HG03196 (cell line): ENCODE data around the gene ESYT2.

ENCODE experiments used
- ATAC-seq: cut with Tn5 transposase; IDR thresholded peaks from one replicate; pipeline ENCODE4 v1.9.1; 2021; ENCODE audit not compliant: unreplicated experiment

ESYT2 gene

DNA sequence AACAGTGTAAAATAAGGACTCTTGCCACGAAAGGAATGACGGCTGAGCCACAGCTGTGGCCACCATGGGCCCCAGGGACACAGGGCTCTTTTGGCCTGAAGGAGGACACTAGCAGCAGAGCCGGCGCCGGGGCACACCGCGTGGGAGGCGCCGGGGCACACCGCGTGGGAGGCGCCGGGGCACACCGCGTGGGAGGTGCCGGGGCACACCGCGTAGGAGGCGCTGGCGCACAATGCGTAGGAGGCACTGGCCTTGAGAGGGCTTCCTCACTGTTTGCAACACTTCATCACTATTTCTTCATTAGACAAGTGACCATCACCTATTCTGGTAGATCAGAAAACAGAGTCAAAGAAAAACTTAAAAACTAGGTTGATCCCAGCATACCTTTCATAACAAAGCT lies 23.4 kb downstream of the ESYT2 start:
- no peak for ATAC-seq

DNA sequence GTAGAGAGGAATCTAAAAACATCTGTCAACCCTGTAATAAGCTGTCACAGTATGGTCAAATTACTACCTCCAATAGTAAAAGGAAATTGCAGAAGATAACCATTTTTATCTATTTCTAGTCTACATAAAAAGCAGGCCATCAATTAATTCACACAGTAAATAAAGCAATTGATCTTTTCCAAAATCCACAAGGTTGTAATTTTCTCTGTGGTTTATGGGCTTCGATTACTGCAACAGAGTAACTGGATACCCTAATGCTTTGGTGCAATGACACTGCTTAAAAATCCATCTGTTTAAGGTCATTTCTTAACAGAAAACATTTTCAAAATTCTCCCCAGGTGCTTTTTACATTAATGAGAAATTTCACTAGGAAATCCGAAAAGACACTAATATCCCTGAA lies 23.9 kb downstream of the ESYT2 start:
- no peak for ATAC-seq

DNA sequence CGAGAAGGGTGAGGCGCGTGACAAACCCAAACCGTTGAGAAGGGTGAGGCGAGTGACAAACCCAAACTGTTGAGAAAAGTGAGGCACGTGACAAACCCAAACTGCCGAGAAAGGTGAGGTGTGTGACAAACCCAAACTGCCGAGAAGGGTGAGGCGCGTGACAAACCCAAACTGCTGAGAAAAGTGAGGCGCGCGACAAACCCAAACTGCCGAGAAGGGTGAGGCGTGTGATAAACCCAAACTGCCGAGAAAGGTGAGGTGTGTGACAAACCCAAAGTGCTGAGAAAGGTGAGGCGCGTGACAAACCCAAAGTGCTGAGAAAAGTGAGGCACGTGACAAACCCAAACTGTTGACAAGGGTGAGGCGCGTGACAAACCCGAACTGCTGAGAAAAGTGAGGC lies 25.0 kb downstream of the ESYT2 start:
- ATAC-seq = no peak

DNA sequence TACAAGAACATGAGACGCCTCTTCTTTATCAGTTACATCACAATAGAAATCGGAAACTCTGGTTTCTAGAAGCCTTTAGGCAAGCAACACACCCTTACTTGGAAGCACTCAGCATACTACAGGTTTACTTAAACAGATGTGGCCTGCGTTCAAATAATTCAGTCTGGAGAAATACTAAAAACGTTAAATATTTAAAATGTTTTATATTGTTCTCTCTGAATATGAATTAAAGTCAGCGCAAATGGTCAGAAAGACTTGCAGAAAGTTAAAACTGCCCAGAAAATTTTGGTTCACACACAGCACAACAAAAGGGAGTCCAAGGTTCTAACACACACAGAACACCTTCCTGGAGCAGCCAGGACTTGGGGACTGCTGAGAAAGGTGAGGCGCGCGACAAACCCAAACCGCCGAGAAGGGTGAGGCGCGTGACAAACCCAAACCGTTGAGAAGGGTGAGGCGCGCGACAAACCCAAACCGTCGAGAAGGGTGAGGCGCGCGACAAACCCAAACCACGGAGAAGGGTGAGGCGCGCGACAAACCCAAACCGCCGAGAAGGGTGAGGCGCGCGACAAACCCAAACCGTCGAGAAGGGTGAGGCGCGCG lies 25.8 kb downstream of the ESYT2 start:
- no peak for ATAC-seq

DNA sequence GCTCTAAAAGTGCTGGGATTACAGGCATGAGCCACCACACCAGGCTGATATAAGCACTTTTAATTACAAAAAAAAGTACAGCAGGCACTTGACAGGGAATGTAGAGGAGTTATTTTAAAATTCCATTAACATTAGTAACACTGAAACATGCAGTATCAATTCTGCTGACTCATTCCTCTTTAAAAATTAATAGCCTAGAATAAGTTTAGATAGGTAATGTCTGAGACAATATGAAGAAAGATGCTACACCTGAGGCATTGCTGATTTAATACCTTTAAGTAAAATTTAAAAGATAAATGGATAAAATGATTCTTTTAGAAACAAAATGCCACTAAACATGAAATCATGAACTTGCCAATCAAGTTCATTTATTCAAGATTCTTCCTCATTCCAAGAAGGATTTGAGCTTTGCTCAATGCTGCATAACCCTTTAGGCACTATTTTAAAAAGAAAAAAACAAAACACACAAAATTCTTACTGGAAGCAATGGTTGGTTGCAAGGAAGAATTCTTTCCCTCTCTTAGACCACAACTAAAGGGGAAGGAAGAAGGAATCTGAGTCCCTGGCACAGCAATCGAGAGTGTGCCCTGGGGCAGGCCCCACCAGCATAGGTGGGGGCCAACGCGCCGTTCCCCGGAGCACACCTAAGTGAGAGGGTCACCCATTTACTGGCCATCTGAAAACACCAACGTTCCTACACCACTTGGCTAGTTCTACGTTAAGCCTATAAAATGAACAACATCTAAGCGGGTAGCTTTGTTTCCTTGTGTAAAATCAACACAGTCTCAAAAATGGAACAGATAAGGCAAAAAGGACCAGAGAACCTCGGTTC lies 26.6 kb downstream of the ESYT2 start:
- ATAC-seq = no peak

DNA sequence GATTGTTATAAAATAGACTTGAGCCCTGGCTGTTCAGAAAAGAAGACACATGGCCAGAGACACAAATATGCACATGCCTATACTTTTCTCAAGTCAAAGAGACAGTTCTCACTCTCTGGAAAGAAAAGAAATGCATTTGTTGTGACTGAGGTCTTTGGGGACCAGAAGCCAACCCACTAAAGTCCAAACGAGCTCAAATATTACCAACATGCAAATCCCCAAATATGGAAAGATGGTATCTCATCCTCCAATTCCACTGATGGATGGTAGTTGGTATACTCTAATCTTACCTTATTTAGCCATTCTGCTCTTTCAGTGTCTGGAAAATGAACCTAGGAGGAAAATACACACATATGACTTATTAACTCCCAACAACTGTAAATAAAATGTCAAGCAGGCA lies 30.6 kb downstream of the ESYT2 start:
- ATAC-seq = no peak

DNA sequence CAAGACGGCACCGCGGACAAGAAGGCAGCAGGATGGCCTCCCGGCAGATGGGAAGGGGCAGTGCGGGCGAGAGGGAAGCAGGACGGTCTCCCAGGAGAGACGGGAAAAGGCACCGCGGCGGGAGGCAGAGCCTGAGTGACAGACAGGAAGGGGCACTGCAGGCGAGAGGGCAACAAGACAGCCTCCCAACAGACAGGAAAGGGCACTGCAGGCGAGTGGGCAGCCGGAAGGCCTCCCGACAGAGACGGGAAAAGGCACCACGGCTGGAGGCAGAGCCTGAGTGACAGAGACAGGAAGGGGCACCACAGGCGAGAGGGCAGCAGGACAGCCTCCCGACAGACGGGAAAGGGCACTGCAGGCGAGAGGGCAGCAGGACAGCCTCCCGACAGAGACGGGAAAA lies 32.6 kb downstream of the ESYT2 start:
- ATAC-seq = no peak

DNA sequence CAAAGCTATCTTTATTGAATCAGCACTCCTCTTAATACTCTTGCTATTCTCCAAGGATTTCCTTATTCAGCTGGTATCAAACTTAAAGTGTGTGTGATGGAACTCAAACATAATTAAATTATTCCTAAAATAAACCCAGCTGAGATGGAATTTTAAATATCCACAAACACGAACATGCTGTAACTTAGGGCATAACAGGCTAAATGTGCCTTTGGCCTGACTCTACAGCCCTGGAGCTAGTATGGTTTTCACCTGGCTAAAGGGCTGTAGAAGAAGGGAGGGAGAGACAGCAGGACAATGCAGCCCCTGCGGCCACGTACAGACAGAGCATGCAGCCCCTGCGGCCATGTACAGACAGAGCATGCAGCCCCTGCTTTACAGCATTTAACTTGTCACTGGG lies 34.0 kb downstream of the ESYT2 start:
- ATAC-seq = no peak

DNA sequence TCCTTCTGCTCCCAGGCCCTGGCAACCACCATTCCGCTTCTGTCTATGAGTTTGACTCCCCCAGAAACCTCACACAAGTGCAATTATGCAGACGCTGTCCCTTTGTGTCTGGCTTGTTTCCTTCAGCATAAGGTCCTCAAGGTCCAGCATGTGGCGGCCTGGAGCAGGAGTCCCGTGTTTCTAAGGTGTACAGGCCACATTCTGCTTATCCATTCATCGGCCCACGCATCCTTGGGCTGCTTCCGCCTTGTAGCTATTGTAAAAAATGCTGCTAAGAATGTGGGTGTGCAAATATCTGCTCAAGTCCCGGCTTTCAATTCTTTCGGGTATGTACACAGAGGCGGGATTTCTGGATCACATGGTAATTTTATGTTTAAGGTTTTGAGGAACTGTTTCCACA lies 38.2 kb downstream of the ESYT2 start:
- no peak for ATAC-seq

DNA sequence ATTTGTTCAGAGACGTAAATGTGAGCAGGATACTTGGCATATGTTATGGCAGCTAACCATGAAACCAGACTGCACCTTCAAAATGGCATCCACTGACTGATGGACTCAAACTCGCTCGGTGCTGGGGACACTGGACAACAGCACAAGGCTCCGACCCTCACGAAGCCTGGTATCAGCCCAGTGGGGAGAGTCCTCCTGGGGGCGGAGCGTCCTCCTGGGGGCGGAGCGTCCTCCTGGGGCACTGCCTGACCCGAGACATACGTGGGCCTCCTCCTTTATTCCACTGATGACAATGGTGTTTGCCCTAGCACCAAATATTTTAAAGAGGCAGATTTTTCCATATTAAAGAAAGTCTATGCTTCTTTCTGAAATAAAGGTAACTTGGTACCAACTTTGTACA lies 39.5 kb downstream of the ESYT2 start:
- no peak for ATAC-seq

DNA sequence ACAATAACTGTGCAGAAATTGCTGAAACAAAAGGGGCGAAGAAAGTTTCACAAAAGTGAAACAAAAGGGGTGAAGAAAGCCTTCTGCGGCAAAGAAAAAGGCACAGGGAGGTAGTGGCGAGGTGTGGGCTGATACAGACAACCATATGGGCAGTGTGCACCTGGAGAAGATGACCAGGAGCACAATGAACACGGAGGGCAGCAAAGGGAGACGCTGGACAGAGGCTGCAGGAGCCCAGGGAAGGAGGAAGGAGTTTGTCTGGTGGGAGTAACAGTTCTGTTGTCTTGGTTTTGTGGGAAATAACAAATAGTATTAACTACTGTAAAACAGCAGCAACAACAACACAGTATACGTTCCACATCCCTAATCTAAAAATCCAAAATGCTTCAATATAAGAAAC lies 42.4 kb downstream of the ESYT2 start:
- no peak for ATAC-seq

DNA sequence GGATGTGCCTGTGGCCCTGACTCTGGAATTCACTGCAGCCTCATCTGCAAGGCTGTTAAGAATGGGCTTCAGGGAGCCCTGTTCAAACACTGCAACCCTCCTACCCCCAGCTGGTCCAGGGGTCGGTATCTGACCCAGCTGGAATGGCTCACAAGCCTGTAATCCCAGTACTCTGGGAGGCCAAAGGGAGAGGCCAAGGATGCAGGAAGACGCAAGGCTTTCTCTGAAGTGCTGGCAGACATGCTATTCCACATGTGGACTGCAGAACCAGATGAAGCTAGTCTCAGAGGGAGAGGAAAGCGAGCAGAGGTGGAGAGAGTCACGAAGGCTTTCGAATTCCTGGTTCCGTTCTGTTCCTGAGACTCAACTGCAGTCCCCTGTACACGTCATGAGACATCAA lies 45.0 kb downstream of the ESYT2 start:
- no peak for ATAC-seq

DNA sequence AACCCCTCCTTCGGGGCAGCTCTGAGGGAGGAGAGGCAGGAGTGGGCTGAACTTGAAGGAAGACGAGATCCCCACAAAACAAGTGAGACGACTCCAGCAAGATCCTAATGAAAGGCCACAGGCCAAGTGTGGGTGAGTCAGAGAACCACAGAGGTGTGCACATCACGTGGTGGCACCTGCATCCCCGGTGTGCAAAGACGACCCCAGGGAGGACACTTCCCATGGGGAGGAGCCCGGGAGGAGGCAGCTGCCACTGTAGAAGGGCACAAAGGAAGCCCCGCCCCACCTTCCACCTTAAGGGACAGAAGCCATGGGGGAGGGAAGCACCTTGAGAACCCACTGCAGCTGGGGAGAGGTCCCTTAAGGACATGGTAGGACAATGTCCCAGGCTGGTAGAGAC lies 45.7 kb downstream of the ESYT2 start:
- ATAC-seq = no peak

DNA sequence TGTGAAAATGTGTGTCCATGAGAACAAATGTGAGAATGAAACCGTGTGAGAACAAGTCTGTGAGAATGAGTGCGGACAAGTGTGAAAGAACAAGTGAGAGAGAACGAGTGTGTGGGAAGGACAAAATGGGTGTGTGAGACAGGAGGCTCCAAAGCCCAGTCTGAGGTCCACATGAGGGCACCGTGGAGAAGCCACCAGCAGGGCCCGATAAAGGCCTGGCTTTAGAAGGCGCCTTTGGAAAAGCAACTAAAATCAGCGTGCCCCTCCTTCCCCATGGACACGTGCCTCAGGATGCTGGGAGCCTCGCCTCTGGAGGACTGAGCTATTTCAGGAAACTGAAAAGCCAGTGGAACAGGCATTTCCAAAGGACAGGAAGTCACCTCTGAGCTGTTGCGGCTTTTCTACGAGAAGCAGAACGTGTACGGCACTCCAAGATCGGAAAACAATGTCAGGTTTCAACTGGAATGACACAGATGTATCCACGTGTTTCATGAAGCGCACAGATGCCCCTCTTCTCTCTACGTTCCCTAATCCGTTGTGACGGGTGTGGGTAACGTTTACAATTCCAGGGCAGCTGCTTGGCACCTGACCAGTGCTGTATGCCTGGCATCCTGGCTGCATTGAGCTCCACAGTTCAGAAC lies 46.4 kb downstream of the ESYT2 start:
- ATAC-seq = no peak

DNA sequence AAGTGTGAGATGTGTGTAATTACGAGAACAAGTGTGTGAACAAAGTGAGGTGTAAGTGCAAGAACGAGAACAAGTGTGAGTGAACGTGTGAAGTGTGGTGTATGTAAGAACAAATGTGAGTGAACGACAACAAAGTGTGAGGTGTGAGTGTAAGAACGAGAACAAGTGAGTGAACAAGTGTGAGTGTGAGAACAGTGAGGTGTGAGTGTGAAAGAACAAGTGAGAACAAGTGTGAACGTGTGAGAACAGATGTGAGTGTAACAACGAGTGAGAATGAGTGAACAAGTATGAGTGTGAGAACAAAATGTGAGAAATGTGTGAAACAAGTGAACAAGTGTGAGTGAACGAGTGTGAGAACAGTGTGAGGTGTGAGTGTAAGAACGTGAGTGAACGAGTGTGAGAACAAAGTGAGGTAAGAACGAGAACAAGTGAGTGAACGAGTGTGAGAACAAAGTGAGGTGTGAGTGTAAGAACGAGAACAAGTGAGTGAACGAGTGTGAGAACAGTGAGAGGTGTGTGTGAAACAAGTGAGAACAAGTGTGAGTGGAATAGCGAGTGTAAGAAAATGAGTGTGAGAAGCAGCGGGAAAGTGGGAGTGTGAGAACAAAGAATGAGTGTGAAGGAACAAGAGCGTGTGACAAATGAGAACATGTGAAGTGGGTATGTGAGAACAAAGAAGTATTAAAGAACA lies 47.2 kb downstream of the ESYT2 start:
- no peak for ATAC-seq

DNA sequence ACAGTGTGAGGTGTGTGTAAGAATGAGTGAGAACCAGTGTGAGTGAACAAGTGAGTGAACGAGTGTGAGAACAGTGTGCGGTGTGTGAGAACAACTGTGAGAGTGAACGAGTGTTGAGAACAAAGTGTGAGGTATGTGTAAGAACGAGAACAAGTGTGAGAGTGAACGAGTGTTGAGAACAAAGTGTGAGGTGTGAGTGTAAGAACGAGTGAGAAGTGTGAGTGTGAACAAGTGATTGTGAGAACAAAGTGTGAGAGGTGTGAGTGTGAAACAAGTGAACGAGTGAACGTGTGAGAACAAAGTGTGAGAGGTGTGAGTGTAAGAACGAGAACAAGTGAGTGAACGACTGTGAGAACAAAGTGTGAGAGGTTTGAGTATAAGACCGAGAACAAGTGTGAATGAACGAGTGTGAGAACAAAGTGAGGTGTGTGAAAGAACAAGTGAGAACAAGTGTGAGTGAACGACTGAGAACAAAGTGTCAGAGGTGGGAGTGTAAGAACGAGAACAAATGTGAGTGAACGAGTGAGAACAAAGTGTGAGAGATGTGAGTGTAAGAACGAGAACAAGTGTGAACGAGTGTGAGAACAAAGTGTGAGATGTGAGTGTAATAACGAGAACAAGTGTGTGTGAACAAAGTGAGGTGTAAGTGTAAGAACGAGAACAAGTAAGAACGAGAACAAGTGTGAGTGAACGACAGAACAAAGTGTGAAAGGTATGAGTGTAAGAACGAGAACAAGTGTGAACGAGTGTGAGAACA lies 47.9 kb downstream of the ESYT2 start:
- no peak for ATAC-seq

DNA sequence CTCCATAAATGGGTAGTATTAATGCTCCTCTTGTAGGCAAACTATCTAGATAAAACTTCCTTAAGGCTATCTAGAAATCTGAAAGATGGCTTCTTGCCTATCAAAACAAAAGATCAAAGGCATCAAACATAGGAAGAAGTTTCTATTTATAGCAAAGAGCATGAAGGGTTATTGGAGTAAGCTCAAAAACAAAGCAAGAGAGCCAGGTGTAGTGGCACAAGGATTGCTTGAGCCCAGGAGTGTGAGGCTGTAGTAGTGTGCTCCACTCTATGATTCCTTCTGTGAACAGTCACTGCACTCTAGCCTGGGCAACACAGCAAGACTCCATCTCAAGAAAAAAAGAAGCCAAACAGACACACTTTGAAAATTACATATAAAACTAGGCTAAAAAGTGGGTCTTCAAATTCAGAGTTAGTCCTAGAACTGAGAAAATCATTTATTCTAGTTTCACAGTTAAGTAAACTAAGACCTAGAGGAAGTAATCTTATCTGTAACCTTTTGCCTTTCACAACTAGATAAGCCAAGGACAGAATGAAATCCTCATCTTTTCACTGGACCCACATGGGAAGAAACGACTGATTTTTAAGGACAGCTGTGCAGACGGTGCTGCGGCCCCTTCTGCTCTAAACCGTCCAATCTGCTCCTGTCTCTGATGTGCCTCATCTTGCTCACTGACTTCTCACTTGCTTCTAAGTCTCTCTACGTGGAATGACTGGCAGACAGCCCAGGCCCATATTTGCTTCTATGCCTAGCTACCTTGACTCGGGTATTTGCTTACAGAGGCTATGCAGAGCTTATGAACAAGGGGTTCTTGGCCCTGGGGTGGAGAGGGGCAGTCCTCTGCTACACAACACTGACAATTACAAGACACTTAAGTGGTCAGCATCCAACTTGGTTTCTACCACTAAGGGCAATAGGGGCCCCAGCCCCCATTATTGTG lies 50.0 kb downstream of the ESYT2 start:
- ATAC-seq = no peak

DNA sequence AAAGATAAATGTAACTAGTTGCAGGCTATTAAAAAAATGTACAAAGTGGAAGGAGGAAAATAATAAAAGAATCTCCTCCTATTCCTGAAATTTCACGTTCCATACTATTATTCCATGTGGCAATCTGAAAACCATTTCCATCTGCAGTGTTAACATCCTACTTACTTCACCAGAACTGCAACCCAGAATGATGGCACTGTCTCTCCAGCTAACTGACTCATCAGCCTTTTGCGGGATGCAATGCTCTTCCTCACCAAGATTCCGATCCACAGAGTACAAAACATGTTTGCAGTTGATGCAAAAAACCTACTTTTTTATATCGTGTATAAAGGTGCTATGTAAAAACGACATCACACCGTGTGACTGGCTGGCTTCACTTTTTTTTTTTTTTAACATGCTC lies 50.8 kb downstream of the ESYT2 start:
- ATAC-seq = no peak

DNA sequence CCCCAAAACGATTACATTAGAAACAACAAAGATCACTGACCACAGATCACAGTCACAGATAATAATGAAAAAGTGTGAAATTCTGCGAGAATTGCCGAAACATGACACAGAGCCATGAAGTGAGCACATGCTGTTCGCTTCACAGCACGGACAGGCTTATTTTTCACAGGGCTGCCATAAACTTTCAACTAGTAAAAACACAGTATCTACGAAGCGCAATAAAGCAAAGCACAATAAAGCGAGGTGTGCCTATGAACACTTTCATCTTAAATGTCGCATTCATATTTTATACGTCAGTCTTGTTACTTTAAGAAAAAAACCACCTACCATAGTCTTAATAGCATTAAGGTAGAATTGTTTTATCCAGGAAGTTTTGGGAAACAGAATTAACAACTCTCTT lies 51.5 kb downstream of the ESYT2 start:
- ATAC-seq = no peak

DNA sequence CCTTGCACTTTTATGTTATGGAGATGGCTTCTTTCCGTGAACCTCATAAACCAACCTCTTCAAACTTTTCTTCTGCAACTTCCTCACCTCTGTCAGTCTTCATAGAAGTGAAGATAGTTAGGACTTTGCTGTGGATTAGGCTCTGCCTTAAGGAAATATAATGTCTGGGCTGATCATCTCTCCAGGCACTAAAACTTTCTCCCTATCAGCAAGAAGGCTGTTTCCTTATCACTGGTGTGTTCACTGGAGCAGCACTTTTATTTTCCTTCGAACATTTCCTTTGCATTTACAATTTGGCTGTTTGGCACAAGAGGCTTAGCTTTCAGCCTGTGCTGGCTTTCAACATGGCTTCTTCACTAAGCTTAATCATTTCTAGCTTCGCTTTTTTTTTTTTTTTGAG lies 52.8 kb downstream of the ESYT2 start:
- ATAC-seq = no peak
